GM18499 (cell line): ENCODE measurements around the gene RALGDS.

Source experiments
- ATAC-seq: cut with Tn5 transposase; IDR thresholded peaks from one replicate; pipeline ENCODE4 v1.9.1; 2021; ENCODE audit warnings: moderate number of reproducible peaks; ENCODE audit not compliant: insufficient read depth, unreplicated experiment

RALGDS gene

GRCh38 chr9:133137451-133138231, 16.6 kb upstream of the RALGDS start:
- no peak for ATAC-seq

GRCh38 chr9:133135146-133135745, 14.2 kb upstream of the RALGDS start:
- no peak for ATAC-seq

GRCh38 chr9:133134388-133135145, 13.5 kb upstream of the RALGDS start:
- no peak for ATAC-seq

- peak; percentile 81 for ATAC-seq
Measured at GRCh38 chr9:133133681-133134387, 12.8 kb upstream of the RALGDS start.

- ATAC-seq: no peak
Measured at GRCh38 chr9:133132174-133132573, 11.1 kb upstream of the RALGDS start.

GRCh38 chr9:133131506-133131905, 10.5 kb upstream of the RALGDS start:
- ATAC-seq: no peak

- ATAC-seq: no peak
Measured at GRCh38 chr9:133130685-133131244, 9.7 kb upstream of the RALGDS start.

- no peak for ATAC-seq
Measured at GRCh38 chr9:133129001-133129795, 8.2 kb upstream of the RALGDS start.

GRCh38 chr9:133128152-133128551, 7.1 kb upstream of the RALGDS start:
- ATAC-seq: no peak

GRCh38 chr9:133127340-133127981, 6.4 kb upstream of the RALGDS start:
- no peak for ATAC-seq

GRCh38 chr9:133126697-133127339, 5.8 kb upstream of the RALGDS start:
- no peak for ATAC-seq

- ATAC-seq: no peak
Measured at GRCh38 chr9:133125941-133126696, 5.1 kb upstream of the RALGDS start.

GRCh38 chr9:133124907-133125275, 3.9 kb upstream of the RALGDS start:
- no peak for ATAC-seq

GRCh38 chr9:133124123-133124906, 3.3 kb upstream of the RALGDS start:
- ATAC-seq: no peak

GRCh38 chr9:133122935-133123611, 2.0 kb upstream of the RALGDS start:
- no peak for ATAC-seq

- no peak for ATAC-seq
Measured at GRCh38 chr9:133122605-133122934, 1.5 kb upstream of the RALGDS start.
